ENCODE data around the gene CAMK2B. TPM values are rescaled to one million over a fixed set of nuclear protein-coding genes. Genes with fewer than 3 reads are reported as not detected.

CAMK2B gene
- total RNA-seq, 1 experiment from 2014 or later: not detected

DNA sequence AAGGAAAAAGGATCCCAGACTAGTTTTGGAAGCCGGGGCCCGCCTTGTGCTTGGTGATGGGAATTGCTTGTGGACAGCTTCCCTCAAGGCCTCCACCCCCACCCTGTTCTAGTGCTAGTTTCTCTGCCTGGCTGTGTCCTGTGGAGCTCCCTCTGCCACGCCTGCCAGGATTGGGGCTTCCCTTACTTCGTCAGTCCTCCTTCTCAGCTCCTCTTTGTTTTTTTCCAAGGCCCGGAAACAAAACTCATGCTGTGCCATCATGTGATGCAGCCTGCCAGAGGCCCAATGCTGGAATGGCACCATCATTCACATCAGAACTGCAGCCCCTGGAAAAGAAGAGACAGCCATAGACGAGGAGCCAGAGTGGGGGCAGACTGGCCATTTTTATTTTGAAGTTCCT, 113.4 kb downstream of the CAMK2B start:
- H3K9me3 ChIP-seq: no peaks in the 10 kb centered on the region
- no peaks in the 10 kb centered on the region for H3K27me3 Mint-ChIP-seq (ENCODE audit: insufficient read depth, unreplicated experiment)
- H3K4me3 ChIP-seq (ENCODE audit: low read depth, low read length): no peak overlapping the region
- no peaks in the 10 kb centered on the region for H3K4me1 Mint-ChIP-seq (ENCODE audit: low read depth, unreplicated experiment)
- H3K36me3 ChIP-seq (ENCODE audit: control insufficient read depth, insufficient read depth, low read length): peaks cover 4% of the 10 kb centered on the region
- H3K27me3 ChIP-seq (replicated peaks; ENCODE audit: control insufficient read depth, insufficient read depth, low read length): no peaks in the 10 kb centered on the region
- H3K36me3 Mint-ChIP-seq (ENCODE audit: insufficient read depth, unreplicated experiment): peaks cover 58% of the 10 kb centered on the region
- intact Hi-C loops (cut with micrococcal nuclease; ENCODE audit: unreplicated experiment): no loop called here
- H3K4me1 ChIP-seq: no peaks in the 10 kb centered on the region
- ChIA-PET CTCF (no interaction called here), POLR2A (no interaction called here)
- no TSS peak for BruUV-seq (replicated peaks)
- TF ChIP-seq, protein P1, sequence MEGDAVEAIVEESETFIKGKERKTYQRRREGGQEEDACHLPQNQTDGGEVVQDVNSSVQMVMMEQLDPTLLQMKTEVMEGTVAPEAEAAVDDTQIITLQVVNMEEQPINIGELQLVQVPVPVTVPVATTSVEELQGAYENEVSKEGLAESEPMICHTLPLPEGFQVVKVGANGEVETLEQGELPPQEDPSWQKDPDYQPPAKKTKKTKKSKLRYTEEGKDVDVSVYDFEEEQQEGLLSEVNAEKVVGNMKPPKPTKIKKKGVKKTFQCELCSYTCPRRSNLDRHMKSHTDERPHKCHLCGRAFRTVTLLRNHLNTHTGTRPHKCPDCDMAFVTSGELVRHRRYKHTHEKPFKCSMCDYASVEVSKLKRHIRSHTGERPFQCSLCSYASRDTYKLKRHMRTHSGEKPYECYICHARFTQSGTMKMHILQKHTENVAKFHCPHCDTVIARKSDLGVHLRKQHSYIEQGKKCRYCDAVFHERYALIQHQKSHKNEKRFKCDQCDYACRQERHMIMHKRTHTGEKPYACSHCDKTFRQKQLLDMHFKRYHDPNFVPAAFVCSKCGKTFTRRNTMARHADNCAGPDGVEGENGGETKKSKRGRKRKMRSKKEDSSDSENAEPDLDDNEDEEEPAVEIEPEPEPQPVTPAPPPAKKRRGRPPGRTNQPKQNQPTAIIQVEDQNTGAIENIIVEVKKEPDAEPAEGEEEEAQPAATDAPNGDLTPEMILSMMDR (IDR thresholded peaks at IDR 0.05; ENCODE audit: insufficient read depth in 1 of 2, low read depth in 1 of 2, low read length in 1 of 2, severe bottlenecking in 1 of 2, unreplicated experiment in 1 of 2): no peak
- no peak overlapping the region for H3K27ac Mint-ChIP-seq (ENCODE audit: unreplicated experiment)
- H3K9me3 Mint-ChIP-seq (ENCODE audit: unreplicated experiment): no peaks in the 10 kb centered on the region
- peak in 1 of 2 experiments; percentile 7 for DNase-seq
- no peak overlapping the region for H3K4me3 Mint-ChIP-seq (ENCODE audit: unreplicated experiment)

DNA sequence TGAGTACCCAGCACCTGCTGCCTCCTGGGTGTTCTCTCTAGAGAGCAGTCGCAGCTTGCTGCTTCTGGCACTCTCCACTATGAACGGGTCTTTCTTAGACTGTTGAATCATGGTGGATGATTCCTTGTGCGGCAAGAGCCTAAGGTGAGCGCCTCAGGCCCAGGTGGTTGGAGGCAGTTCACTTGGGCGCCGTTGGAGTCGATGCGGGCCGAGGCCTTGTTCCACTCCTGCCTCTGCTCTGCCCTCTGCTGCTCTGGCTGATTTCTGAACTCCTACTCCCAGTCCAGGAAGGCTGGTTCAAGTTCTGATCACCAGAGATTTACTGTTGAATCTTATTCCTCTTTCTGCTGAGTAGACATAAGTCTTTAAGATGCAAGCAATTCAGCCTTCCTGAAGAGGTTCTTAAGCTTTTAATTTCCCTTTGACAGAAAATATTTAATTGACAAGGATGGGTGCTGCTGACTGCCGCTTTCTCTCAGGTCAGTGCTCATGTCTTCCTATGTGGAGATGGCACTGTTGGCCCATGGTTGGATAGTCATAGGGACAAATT, 114.2 kb downstream of the CAMK2B start:
- Mint-ChIP-seq H3K27ac (ENCODE audit: unreplicated experiment) (no peak overlapping the region), H3K9me3 (ENCODE audit: unreplicated experiment) (no peaks in the 10 kb centered on the region), H3K27me3 (ENCODE audit: insufficient read depth, unreplicated experiment) (no peaks in the 10 kb centered on the region), H3K4me1 (ENCODE audit: low read depth, unreplicated experiment) (no peaks in the 10 kb centered on the region), H3K4me3 (ENCODE audit: unreplicated experiment) (no peak overlapping the region), H3K36me3 (ENCODE audit: insufficient read depth, unreplicated experiment) (peaks cover 66% of the 10 kb centered on the region)
- peak in 1 of 2 experiments; percentile 8 for DNase-seq
- POLR2A ChIA-PET: no interaction called here
- no peak overlapping the region for H3K4me3 ChIP-seq (ENCODE audit: low read depth, low read length)
- no peaks in the 10 kb centered on the region for H3K4me1 ChIP-seq
- CTCF ChIA-PET: no interaction called here
- BruUV-seq (replicated peaks): no TSS peak
- H3K27me3 ChIP-seq (replicated peaks; ENCODE audit: control insufficient read depth, insufficient read depth, low read length): no peaks in the 10 kb centered on the region
- TF ChIP-seq, protein P1 (IDR thresholded peaks at IDR 0.05; ENCODE audit: insufficient read depth in 1 of 2, low read depth in 1 of 2, low read length in 1 of 2, severe bottlenecking in 1 of 2, unreplicated experiment in 1 of 2): no peak
- H3K36me3 ChIP-seq (ENCODE audit: control insufficient read depth, insufficient read depth, low read length): peaks cover 4% of the 10 kb centered on the region
- no peaks in the 10 kb centered on the region for H3K9me3 ChIP-seq
- intact Hi-C loops (cut with micrococcal nuclease; ENCODE audit: unreplicated experiment): no loop called here

DNA sequence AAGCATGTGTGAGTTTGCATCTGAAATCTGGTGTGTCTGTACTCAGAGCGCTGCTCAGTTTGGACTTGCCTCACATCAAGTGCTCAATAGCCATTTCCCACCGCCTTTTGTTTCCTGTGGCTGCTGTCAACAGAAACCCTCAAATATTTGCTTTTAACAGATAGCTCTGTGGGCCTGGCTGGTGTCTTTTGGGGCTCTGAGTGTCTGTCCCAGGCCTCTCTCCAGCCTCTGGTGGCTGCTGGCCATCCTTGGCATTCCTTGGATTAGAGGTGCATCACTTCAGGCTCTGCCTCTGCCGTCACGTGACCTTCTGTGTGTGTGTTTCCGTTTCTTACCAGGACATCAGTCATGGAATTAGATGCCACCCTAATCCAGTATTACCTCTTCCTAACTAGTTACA, 115.3 kb downstream of the CAMK2B start:
- no peaks in the 10 kb centered on the region for H3K4me1 Mint-ChIP-seq (ENCODE audit: low read depth, unreplicated experiment)
- intact Hi-C loops (cut with micrococcal nuclease; ENCODE audit: unreplicated experiment): no loop called here
- H3K27me3 ChIP-seq (replicated peaks; ENCODE audit: control insufficient read depth, insufficient read depth, low read length): no peaks in the 10 kb centered on the region
- H3K9me3 Mint-ChIP-seq (ENCODE audit: unreplicated experiment): no peaks in the 10 kb centered on the region
- H3K36me3 Mint-ChIP-seq (ENCODE audit: insufficient read depth, unreplicated experiment): peaks cover 68% of the 10 kb centered on the region
- TF ChIP-seq, protein P1 (IDR thresholded peaks at IDR 0.05; ENCODE audit: insufficient read depth in 1 of 2, low read depth in 1 of 2, low read length in 1 of 2, severe bottlenecking in 1 of 2, unreplicated experiment in 1 of 2): no peak
- no peak overlapping the region for H3K27ac Mint-ChIP-seq (ENCODE audit: unreplicated experiment)
- no peak overlapping the region for H3K4me3 Mint-ChIP-seq (ENCODE audit: unreplicated experiment)
- DNase-seq: peak in 1 of 2 experiments; percentile 16
- no peaks in the 10 kb centered on the region for H3K9me3 ChIP-seq
- H3K4me1 ChIP-seq: no peaks in the 10 kb centered on the region
- H3K36me3 ChIP-seq (ENCODE audit: control insufficient read depth, insufficient read depth, low read length): peaks cover 4% of the 10 kb centered on the region
- no peak overlapping the region for H3K4me3 ChIP-seq (ENCODE audit: low read depth, low read length)
- ChIA-PET POLR2A (no interaction called here), CTCF (no interaction called here)
- BruUV-seq (replicated peaks): no TSS peak
- no peaks in the 10 kb centered on the region for H3K27me3 Mint-ChIP-seq (ENCODE audit: insufficient read depth, unreplicated experiment)

All from Caco-2 (cell line).